ENCODE measurements around the gene FAM240A. TPM values are rescaled to one million over a fixed set of nuclear protein-coding genes. Genes with fewer than 3 reads are reported as not detected.

FAM240A gene
- total RNA-seq, 2 experiments from 2014 or later, result not detected

GRCh38 chr3:46664188-46664970 lies 52.1 kb downstream of the FAM240A start:
- no peak for DNase-seq
- ATAC-seq, result no peak
- H3K4me3 Mint-ChIP-seq, result no peak overlapping the region
- no peaks in the 10 kb centered on the region for H3K4me1 Mint-ChIP-seq
- CTCF ChIA-PET, result interaction anchor here (1.0 to 1.2 kb wide), 2 partner anchors 27 to 175 kb away, joined by 3 to 4 read pairs; no protein-coding TSS in a partner anchor
- no peaks in the 10 kb centered on the region for H3K36me3 Mint-ChIP-seq
- no peak overlapping the region for H3K27ac Mint-ChIP-seq
- no peaks in the 10 kb centered on the region for H3K9me3 Mint-ChIP-seq (ENCODE audit: low read depth)
- H3K27me3 Mint-ChIP-seq, result peaks cover 6% of the 10 kb centered on the region

GRCh38 chr3:46664971-46665762 lies 52.8 kb downstream of the FAM240A start:
- Mint-ChIP-seq H3K27ac (no peak overlapping the region), H3K9me3 (ENCODE audit: low read depth) (no peaks in the 10 kb centered on the region), H3K36me3 (no peaks in the 10 kb centered on the region), H3K4me1 (no peaks in the 10 kb centered on the region), H3K4me3 (no peak overlapping the region), H3K27me3 (peaks cover 4% of the 10 kb centered on the region)
- CTCF ChIA-PET, result interaction anchor here (1.2 kb wide), 1 partner anchor 176 kb away, joined by 3 read pairs; no protein-coding TSS in a partner anchor
- DNase-seq (no peak), ATAC-seq (no peak)

GRCh38 chr3:46665763-46666452 lies 53.6 kb downstream of the FAM240A start:
- H3K4me1 Mint-ChIP-seq, result no peaks in the 10 kb centered on the region
- H3K4me3 Mint-ChIP-seq, result no peak overlapping the region
- CTCF ChIA-PET, result no interaction called here
- peaks cover 4% of the 10 kb centered on the region for H3K27me3 Mint-ChIP-seq
- H3K9me3 Mint-ChIP-seq (ENCODE audit: low read depth), result no peaks in the 10 kb centered on the region
- H3K27ac Mint-ChIP-seq, result no peak overlapping the region
- ATAC-seq, result no peak
- no peaks in the 10 kb centered on the region for H3K36me3 Mint-ChIP-seq
- no peak for DNase-seq

GRCh38 chr3:46666453-46666845 lies 54.1 kb downstream of the FAM240A start:
- CTCF ChIA-PET, result no interaction called here
- Mint-ChIP-seq H3K4me3 (no peak overlapping the region), H3K27me3 (peaks cover 4% of the 10 kb centered on the region), H3K27ac (no peak overlapping the region), H3K9me3 (ENCODE audit: low read depth) (no peaks in the 10 kb centered on the region), H3K36me3 (no peaks in the 10 kb centered on the region), H3K4me1 (no peaks in the 10 kb centered on the region)
- no peak for DNase-seq
- no peak for ATAC-seq

GRCh38 chr3:46667061-46667621 lies 54.8 kb downstream of the FAM240A start:
- Mint-ChIP-seq H3K27me3 (peaks cover 4% of the 10 kb centered on the region), H3K4me3 (no peak overlapping the region), H3K27ac (no peak overlapping the region), H3K36me3 (no peaks in the 10 kb centered on the region), H3K9me3 (ENCODE audit: low read depth) (no peaks in the 10 kb centered on the region), H3K4me1 (no peaks in the 10 kb centered on the region)
- ATAC-seq, result no peak
- CTCF ChIA-PET, result no interaction called here
- peak; percentile 39 for DNase-seq

GRCh38 chr3:46667657-46668056 lies 55.3 kb downstream of the FAM240A start:
- Mint-ChIP-seq H3K4me1 (no peaks in the 10 kb centered on the region), H3K27me3 (peaks cover 4% of the 10 kb centered on the region), H3K9me3 (ENCODE audit: low read depth) (no peaks in the 10 kb centered on the region), H3K36me3 (no peaks in the 10 kb centered on the region), H3K27ac (no peak overlapping the region), H3K4me3 (no peak overlapping the region)
- ATAC-seq (no peak), DNase-seq (no peak)
- CTCF ChIA-PET, result no interaction called here

GRCh38 chr3:46668116-46668515 lies 55.8 kb downstream of the FAM240A start:
- peak; percentile 31 for DNase-seq
- ATAC-seq, result no peak
- Mint-ChIP-seq H3K4me3 (no peak overlapping the region), H3K4me1 (no peaks in the 10 kb centered on the region), H3K36me3 (no peaks in the 10 kb centered on the region), H3K27ac (no peak overlapping the region), H3K9me3 (ENCODE audit: low read depth) (no peaks in the 10 kb centered on the region), H3K27me3 (peaks cover 3% of the 10 kb centered on the region)
- CTCF ChIA-PET, result no interaction called here

- H3K36me3 Mint-ChIP-seq, result no peaks in the 10 kb centered on the region
- H3K27ac Mint-ChIP-seq, result no peak overlapping the region
- CTCF ChIA-PET, result no interaction called here
- no peaks in the 10 kb centered on the region for H3K9me3 Mint-ChIP-seq (ENCODE audit: low read depth)
- H3K4me1 Mint-ChIP-seq, result no peaks in the 10 kb centered on the region
- no peaks in the 10 kb centered on the region for H3K27me3 Mint-ChIP-seq
- H3K4me3 Mint-ChIP-seq, result no peak overlapping the region
- DNase-seq (no peak), ATAC-seq (no peak)
Measured at GRCh38 chr3:46668591-46668990, 56.3 kb downstream of the FAM240A start.

- DNase-seq, result no peak
- Mint-ChIP-seq H3K4me1 (no peaks in the 10 kb centered on the region), H3K36me3 (no peaks in the 10 kb centered on the region), H3K27me3 (no peaks in the 10 kb centered on the region), H3K4me3 (no peak overlapping the region), H3K27ac (no peak overlapping the region), H3K9me3 (ENCODE audit: low read depth) (no peaks in the 10 kb centered on the region)
- CTCF ChIA-PET, result interaction anchor here (0.6 kb wide), 1 partner anchor 227 kb away, joined by 3 read pairs; no protein-coding TSS in a partner anchor
- no peak for ATAC-seq
Measured at GRCh38 chr3:46669191-46669999, 57.1 kb downstream of the FAM240A start.

GRCh38 chr3:46670000-46670890 lies 57.9 kb downstream of the FAM240A start:
- no peaks in the 10 kb centered on the region for H3K9me3 Mint-ChIP-seq (ENCODE audit: low read depth)
- CTCF ChIA-PET, result interaction anchor here (0.6 kb wide), 1 partner anchor 228 kb away, joined by 3 read pairs; no protein-coding TSS in a partner anchor
- ATAC-seq, result no peak
- no peak for DNase-seq
- H3K36me3 Mint-ChIP-seq, result no peaks in the 10 kb centered on the region
- no peaks in the 10 kb centered on the region for H3K4me1 Mint-ChIP-seq
- H3K27ac Mint-ChIP-seq, result no peak overlapping the region
- H3K27me3 Mint-ChIP-seq, result no peaks in the 10 kb centered on the region
- no peak overlapping the region for H3K4me3 Mint-ChIP-seq

- CTCF ChIA-PET, result no interaction called here
- no peak overlapping the region for H3K27ac Mint-ChIP-seq
- H3K4me1 Mint-ChIP-seq, result no peaks in the 10 kb centered on the region
- DNase-seq (no peak), ATAC-seq (no peak)
- no peaks in the 10 kb centered on the region for H3K36me3 Mint-ChIP-seq
- no peak overlapping the region for H3K4me3 Mint-ChIP-seq
- H3K9me3 Mint-ChIP-seq (ENCODE audit: low read depth), result no peaks in the 10 kb centered on the region
- no peaks in the 10 kb centered on the region for H3K27me3 Mint-ChIP-seq
Measured at GRCh38 chr3:46670891-46671427, 58.6 kb downstream of the FAM240A start.
